Endodermal cell (in vitro differentiated cells): ENCODE measurements around the gene CEMP1. TPM values are rescaled to one million over a fixed set of nuclear protein-coding genes. Genes with fewer than 3 reads are reported as not detected.
A peak's percentile ranks its signal among the peaks of the same experiment; 100 is the strongest.

Experiments used
- DNase-seq: peaks from one replicate; pipeline ENCODE4 v3.0.0-alpha.2; 2017
- H3K27ac ChIP-seq: 2 replicates; pipeline ENCODE4 v1.5.1; 2013; ENCODE audit warnings: mild to moderate bottlenecking, low read depth, low read length, moderate library complexity
- H3K27me3 ChIP-seq: 2 replicates; pipeline ENCODE4 v1.6.1; 2013; ENCODE audit warnings: mild to moderate bottlenecking, low read length, moderate library complexity; ENCODE audit not compliant: insufficient read depth, control insufficient read depth, poor library complexity, severe bottlenecking
- H3K36me3 ChIP-seq: 2 replicates; pipeline ENCODE4 v1.7.0; 2013; ENCODE audit warnings: mild to moderate bottlenecking, low read length, moderate library complexity; ENCODE audit not compliant: control insufficient read depth, insufficient read depth
- H3K4me1 ChIP-seq: one replicate; pipeline ENCODE4 v1.7.0; 2013; ENCODE audit warnings: low read length; ENCODE audit not compliant: control insufficient read depth, insufficient read depth
- H3K4me3 ChIP-seq: 2 replicates; pipeline ENCODE4 v1.5.1; 2013; ENCODE audit warnings: mild to moderate bottlenecking, low read length, moderate library complexity
- H3K9ac ChIP-seq: 2 replicates; pipeline ENCODE4 v1.6.1; 2013; ENCODE audit warnings: mild to moderate bottlenecking, low read length, moderate library complexity; ENCODE audit not compliant: poor library complexity, severe bottlenecking; ENCODE audit errors: extremely low read depth
- H3K9me3 ChIP-seq: 2 replicates; pipeline ENCODE4 v1.6.1; 2013; ENCODE audit warnings: mild to moderate bottlenecking, low read length, moderate library complexity; ENCODE audit not compliant: control insufficient read depth
- H3K27ac Mint-ChIP-seq: 2 replicates; pipeline ENCODE4 v1.8.0; 2020; ENCODE audit warnings: mixed read lengths
- H3K27me3 Mint-ChIP-seq: 2 replicates; pipeline ENCODE4 v1.8.0; 2021; ENCODE audit warnings: mild to moderate bottlenecking, mixed read lengths; ENCODE audit not compliant: insufficient read depth
- H3K36me3 Mint-ChIP-seq: 2 replicates; pipeline ENCODE4 v1.8.0; 2020; ENCODE audit warnings: low read depth, mixed read lengths
- H3K4me1 Mint-ChIP-seq: 2 replicates; pipeline ENCODE4 v1.8.0; 2020; ENCODE audit warnings: mixed read lengths
- H3K4me3 Mint-ChIP-seq: 2 replicates; pipeline ENCODE4 v1.8.0; 2020; ENCODE audit warnings: mild to moderate bottlenecking, moderate library complexity, mixed read lengths
- H3K9me3 Mint-ChIP-seq: 2 replicates; pipeline ENCODE4 v1.8.0; 2020; ENCODE audit warnings: mild to moderate bottlenecking, mixed read lengths
- WGBS, 2 experiments: methylation state at CpG; one replicate each; pipeline versions ENCODE4 v1.1.5 to v1.1.7; 2013; ENCODE audit warnings: missing lambda C conversion rate in 2 of 2, mixed read lengths in 1 of 2; ENCODE audit not compliant: insufficient coverage in 1 of 2, insufficient read length in 1 of 2; 5-methylcytosine and 5-hydroxymethylcytosine counted together
- total RNA-seq, 2 donors: library from RNA; stranded (reverse); fragmentation: NEBNext Ultra II Directional in 1 of 2; extraction: Animal tissue kit (Norgen Biotek cat#: 25700) in 1 of 2; gene quantifications; 2 replicates in 1 of 2; 3 replicates in 1 of 2; pipeline ENCODE4 v1.2.1, GENCODE V29; 2021
- TF ChIP-seq, protein P1 (sequence below): fragments of 200-600 bp; sonication (generic); conservative IDR thresholded peaks from 2 replicates; pipeline ENCODE4 v1.5.0; 2021; ENCODE audit warnings: antibody characterized with exemption, mild to moderate bottlenecking

The CEMP1 gene
- total RNA-seq, 2 donors from 2014 or later, result 0.24 TPM; not detected in 1

DNA sequence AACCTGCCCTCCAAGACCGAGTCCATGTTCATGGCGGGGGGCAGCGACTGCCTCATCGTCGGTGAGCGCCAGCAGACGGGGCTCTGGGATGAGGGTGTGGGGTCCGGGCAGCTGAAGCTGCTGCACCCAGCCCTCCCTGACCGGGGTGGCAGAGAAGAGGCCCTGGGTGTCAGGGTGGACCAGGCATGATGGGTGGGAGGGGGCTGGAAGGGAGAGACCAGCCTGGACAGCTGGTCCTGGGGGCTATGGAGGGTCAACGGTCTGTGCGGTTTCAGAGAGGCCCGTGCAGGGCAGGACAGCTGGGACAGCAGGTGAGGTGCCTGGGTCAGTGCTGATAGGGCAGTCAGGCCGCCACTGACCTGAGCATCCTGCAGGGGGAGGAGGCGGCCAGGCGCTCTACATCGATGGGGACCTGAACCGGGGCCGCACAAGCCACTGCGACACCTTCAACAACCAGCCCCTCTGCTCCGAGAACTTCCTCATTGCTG is 30.7 kb downstream of the CEMP1 start:
- H3K4me1 Mint-ChIP-seq, result no peaks in the 10 kb centered on the region

DNA sequence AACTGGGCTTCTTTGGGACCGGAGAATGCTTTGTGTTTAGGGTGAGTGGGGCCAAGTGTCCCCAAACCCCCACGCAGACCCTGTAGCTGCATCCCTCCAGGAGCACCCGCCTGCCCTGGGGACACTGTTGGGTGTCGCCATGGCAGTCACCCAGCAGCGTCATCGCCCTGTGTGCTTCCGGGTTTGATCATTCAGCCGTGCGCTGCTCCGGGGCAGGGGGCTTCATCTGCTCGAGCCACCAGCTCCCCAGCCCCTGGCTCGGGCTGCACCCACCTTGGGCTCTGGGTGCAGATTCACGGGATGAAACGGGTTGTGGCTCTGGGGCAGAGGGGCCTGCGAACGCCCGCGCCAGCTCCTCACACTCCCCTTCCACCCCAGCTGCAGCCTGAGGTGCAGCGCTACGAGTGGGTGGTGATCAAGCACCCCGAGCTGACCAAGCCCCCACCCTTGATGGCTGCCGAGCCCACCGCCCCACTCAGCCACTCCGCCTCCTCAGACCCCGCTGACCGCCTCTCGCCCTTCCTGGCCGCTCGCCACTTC is 31.2 kb downstream of the CEMP1 start:
- Histone ChIP-seq H3K4me1 (no peaks in the 10 kb centered on the region), H3K27me3 (no peaks in the 10 kb centered on the region), H3K4me3 (no peak overlapping the region), H3K9me3 (no peaks in the 10 kb centered on the region), H3K9ac (no peak overlapping the region), H3K36me3 (peaks cover 3% of the 10 kb centered on the region), H3K27ac (no peak overlapping the region)
- DNase-seq, result no peak
- H3K36me3 Mint-ChIP-seq, result peaks cover 7% of the 10 kb centered on the region
- H3K4me3 Mint-ChIP-seq, result no peak overlapping the region
- no peaks in the 10 kb centered on the region for H3K4me1 Mint-ChIP-seq
- H3K9me3 Mint-ChIP-seq, result no peaks in the 10 kb centered on the region
- no peak overlapping the region for H3K27ac Mint-ChIP-seq
- 95% methylated on average over 12 to 29 of the region's 29 CpGs for WGBS, 2 experiments
- TF ChIP-seq, protein P1, sequence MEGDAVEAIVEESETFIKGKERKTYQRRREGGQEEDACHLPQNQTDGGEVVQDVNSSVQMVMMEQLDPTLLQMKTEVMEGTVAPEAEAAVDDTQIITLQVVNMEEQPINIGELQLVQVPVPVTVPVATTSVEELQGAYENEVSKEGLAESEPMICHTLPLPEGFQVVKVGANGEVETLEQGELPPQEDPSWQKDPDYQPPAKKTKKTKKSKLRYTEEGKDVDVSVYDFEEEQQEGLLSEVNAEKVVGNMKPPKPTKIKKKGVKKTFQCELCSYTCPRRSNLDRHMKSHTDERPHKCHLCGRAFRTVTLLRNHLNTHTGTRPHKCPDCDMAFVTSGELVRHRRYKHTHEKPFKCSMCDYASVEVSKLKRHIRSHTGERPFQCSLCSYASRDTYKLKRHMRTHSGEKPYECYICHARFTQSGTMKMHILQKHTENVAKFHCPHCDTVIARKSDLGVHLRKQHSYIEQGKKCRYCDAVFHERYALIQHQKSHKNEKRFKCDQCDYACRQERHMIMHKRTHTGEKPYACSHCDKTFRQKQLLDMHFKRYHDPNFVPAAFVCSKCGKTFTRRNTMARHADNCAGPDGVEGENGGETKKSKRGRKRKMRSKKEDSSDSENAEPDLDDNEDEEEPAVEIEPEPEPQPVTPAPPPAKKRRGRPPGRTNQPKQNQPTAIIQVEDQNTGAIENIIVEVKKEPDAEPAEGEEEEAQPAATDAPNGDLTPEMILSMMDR, result no peak
- H3K27me3 Mint-ChIP-seq, result no peaks in the 10 kb centered on the region

More for the DNA sequence above, 30.7 kb downstream of the CEMP1 start:
- Mint-ChIP-seq H3K9me3 (no peaks in the 10 kb centered on the region), H3K27ac (no peak overlapping the region), H3K36me3 (peaks cover 7% of the 10 kb centered on the region), H3K27me3 (no peaks in the 10 kb centered on the region), H3K4me3 (no peak overlapping the region)
- TF ChIP-seq, protein P1, result no peak
- Histone ChIP-seq H3K27me3 (no peaks in the 10 kb centered on the region), H3K4me1 (no peaks in the 10 kb centered on the region), H3K27ac (no peak overlapping the region), H3K9ac (no peak overlapping the region), H3K9me3 (no peaks in the 10 kb centered on the region), H3K36me3 (peaks cover 3% of the 10 kb centered on the region), H3K4me3 (no peak overlapping the region)
- 81 to 92% methylated on average over 14 to 20 of the region's 20 CpGs for WGBS, 2 experiments
- DNase-seq, result peak; percentile 71

DNA sequence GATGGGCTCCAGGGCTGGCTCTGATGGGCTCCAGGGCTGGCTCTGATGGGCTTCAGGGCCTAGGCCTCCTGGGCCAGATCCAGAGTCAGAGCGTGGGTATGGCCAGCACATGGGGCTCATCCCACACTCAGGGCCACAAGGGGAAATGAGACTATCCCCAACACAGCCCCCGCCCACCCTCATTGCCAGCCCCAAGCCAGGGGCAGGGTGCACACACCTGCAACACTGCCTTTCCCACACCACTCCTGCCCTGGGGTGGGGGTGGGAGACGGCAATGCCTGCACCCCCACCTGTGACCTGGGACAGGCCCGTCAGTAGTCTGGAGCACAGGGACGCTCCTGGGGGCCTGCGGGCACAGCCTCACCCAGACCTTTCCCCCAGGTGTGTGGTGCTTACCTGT is 31.8 kb downstream of the CEMP1 start:
- H3K36me3 Mint-ChIP-seq, result peaks cover 7% of the 10 kb centered on the region
- WGBS, 2 experiments, result 90 to 97% methylated on average over 2 to 6 of the region's 6 CpGs
- H3K9me3 ChIP-seq, result no peaks in the 10 kb centered on the region
- H3K36me3 ChIP-seq, result peaks cover 3% of the 10 kb centered on the region
- no peak overlapping the region for H3K4me3 Mint-ChIP-seq
- no peak overlapping the region for H3K4me3 ChIP-seq
- H3K27me3 Mint-ChIP-seq, result no peaks in the 10 kb centered on the region
- H3K4me1 ChIP-seq, result no peaks in the 10 kb centered on the region
- H3K27ac ChIP-seq, result no peak overlapping the region
- DNase-seq, result no peak
- H3K27ac Mint-ChIP-seq, result no peak overlapping the region
- H3K4me1 Mint-ChIP-seq, result no peaks in the 10 kb centered on the region
- H3K9ac ChIP-seq, result no peak overlapping the region
- TF ChIP-seq, protein P1, result no peak
- H3K27me3 ChIP-seq, result no peaks in the 10 kb centered on the region
- no peaks in the 10 kb centered on the region for H3K9me3 Mint-ChIP-seq
